Skeletal muscle satellite cell (primary cell): Measurements from ENCODE around the gene RGMB.

Experiments used
- H3K27me3 ChIP-seq: 2 replicates; pipeline ENCODE4 v1.7.0; 2013; ENCODE audit warnings: low read length; ENCODE audit not compliant: control insufficient read depth, insufficient read depth
- H3K36me3 ChIP-seq: 2 replicates; pipeline ENCODE4 v1.7.0; 2013; ENCODE audit warnings: mild to moderate bottlenecking, control low read depth, low read length; ENCODE audit not compliant: insufficient read depth
- H3K4me1 ChIP-seq: 2 replicates; pipeline ENCODE4 v1.7.0; 2013; ENCODE audit warnings: low read length; ENCODE audit not compliant: control insufficient read depth, insufficient read depth
- H3K4me2 ChIP-seq: 2 replicates; pipeline ENCODE4 v1.7.0; 2013; ENCODE audit warnings: mild to moderate bottlenecking, low read length
- H3K4me3 ChIP-seq: 2 replicates; pipeline ENCODE4 v1.7.0; 2013; ENCODE audit warnings: low read length
- H3K9ac ChIP-seq: 2 replicates; pipeline ENCODE4 v1.7.0; 2013; ENCODE audit warnings: mild to moderate bottlenecking, low read depth, low read length, moderate library complexity
- H3K9me3 ChIP-seq: replicated peaks from 2 replicates; pipeline ENCODE4 v1.7.0; 2013; ENCODE audit warnings: mild to moderate bottlenecking, control low read depth, low read length

Gene RGMB

DNA sequence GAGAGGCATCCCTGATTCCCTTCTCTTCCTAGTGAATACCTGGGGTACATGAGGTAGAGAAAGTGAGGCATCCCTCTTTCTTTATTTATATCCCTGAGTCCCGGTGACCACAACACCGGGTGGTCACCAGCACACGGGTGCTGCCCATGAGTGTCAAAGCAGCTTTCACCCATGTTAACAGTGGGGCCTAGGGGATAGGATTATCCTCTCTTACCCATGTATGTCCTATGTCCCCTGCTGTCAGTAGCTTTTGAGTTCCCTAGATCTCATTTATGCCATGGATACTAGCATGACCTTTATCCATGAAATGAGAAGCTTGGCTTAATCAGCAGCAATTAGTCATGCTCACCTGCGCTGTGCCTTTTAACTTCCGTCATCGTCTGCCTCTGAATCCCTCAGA, 71.4 kb downstream of the RGMB start:
- Histone ChIP-seq H3K27me3 (no peaks in the 10 kb centered on the region), H3K9ac (no peak overlapping the region), H3K9me3 (peaks cover 7% of the 10 kb centered on the region), H3K4me2 (no peak overlapping the region), H3K36me3 (no peaks in the 10 kb centered on the region), H3K4me3 (no peak overlapping the region), H3K4me1 (no peaks in the 10 kb centered on the region)

DNA sequence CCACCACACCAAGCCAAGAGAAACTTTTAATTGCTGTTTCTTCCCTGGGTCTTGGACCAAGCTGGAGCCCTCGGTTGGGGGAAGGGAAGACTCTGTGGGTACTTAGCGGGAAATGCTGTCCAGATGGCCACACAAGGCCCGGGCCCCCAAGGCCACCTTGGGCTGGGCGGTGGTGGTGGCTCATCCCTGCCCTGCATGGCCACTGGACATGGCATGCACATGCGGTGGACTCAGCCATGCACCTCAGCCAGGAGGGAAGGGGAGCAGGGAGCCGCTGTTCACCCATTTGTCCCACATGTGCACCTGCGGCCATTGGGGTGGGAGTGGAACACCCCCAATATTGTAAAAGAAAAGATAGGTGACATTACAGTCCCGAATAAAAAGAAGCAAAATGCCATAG, 72.4 kb downstream of the RGMB start:
- Histone ChIP-seq H3K4me1 (no peaks in the 10 kb centered on the region), H3K4me2 (no peak overlapping the region), H3K27me3 (no peaks in the 10 kb centered on the region), H3K4me3 (no peak overlapping the region), H3K9ac (no peak overlapping the region), H3K36me3 (no peaks in the 10 kb centered on the region), H3K9me3 (peaks cover 7% of the 10 kb centered on the region)
